Colonic mucosa (tissue), 4 donors: ENCODE measurements around the gene DAGLA. TPM values are rescaled to one million over a fixed set of nuclear protein-coding genes. Genes with fewer than 3 reads are reported as not detected.

Experiments
- DNase-seq: peaks from one replicate; pipeline ENCODE4 v3.0.0-alpha.2; 2020
- H3K27ac ChIP-seq: fragments of 200-600 bp; one replicate; pipeline ENCODE4 v1.8.0; 2021
- H3K27me3 ChIP-seq: fragments of 200-600 bp; one replicate; pipeline ENCODE4 v1.8.0; 2021
- H3K36me3 ChIP-seq: fragments of 200-600 bp; one replicate; pipeline ENCODE4 v1.8.0; 2021
- H3K4me1 ChIP-seq: fragments of 200-600 bp; one replicate; pipeline ENCODE4 v1.8.0; 2021; ENCODE audit warnings: mild to moderate bottlenecking
- H3K4me3 ChIP-seq: fragments of 200-600 bp; one replicate; pipeline ENCODE4 v1.8.0; 2021
- H3K9ac ChIP-seq, 2 donors: one replicate each; pipeline ENCODE4 v1.7.0; 2013; ENCODE audit warnings: control low read depth in 2 of 2, low read depth in 2 of 2, low read length in 2 of 2
- H3K9me3 ChIP-seq: fragments of 200-600 bp; one replicate; pipeline ENCODE4 v1.8.0; 2021
- CTCF ChIP-seq: fragments of 200-600 bp; IDR thresholded peaks from one replicate; pipeline ENCODE4 v1.8.0; 2022; ENCODE audit warnings: antibody characterized with exemption, mild to moderate bottlenecking
- intact Hi-C: fragments of 100-400 bp; cut with DNase I; formaldehyde crosslinking; loops from one replicate; pipeline ENCODE4 v1.14.1; 2022
- total RNA-seq, 2 donors: library from RNA; stranded (reverse); fragmentation: NEBNext Ultra II Directional in 1 of 2; extraction: Animal tissue kit (Norgen Biotek cat#: 25700) in 1 of 2; gene quantifications; one replicate each; pipeline ENCODE4 v1.2.1, GENCODE V29; 2021
- donor health status: healthy.
- donor health status: DM: no; HTN: no; CAD: no.
- donor health status: DM: no; HTN: no; CAD: no.

DAGLA gene
- total RNA-seq, 2 donors from 2014 or later: 7.5 to 12.2 TPM

- Histone ChIP-seq H3K9ac (no peak overlapping the region), H3K9me3 (no peaks in the 10 kb centered on the region), H3K4me1 (no peaks in the 10 kb centered on the region), H3K27ac (no peak overlapping the region), H3K27me3 (no peaks in the 10 kb centered on the region), H3K4me3 (no peak overlapping the region), H3K36me3 (no peaks in the 10 kb centered on the region)
- DNase-seq: no peak
- no peak for TF ChIP-seq CTCF
- intact Hi-C loops: loop anchor here (5.0 to 10.0 kb wide), 2 partner anchors 159 to 192 kb away; no protein-coding TSS in a partner anchor
Observed at GRCh38 chr11:61636676-61637075, 43.5 kb upstream of the DAGLA start.

- Histone ChIP-seq H3K4me1 (no peaks in the 10 kb centered on the region), H3K9me3 (no peaks in the 10 kb centered on the region), H3K36me3 (no peaks in the 10 kb centered on the region), H3K27me3 (no peaks in the 10 kb centered on the region), H3K9ac (no peak overlapping the region), H3K27ac (no peak overlapping the region), H3K4me3 (no peak overlapping the region)
- TF ChIP-seq CTCF: no peak
- intact Hi-C loops: loop anchor here (5.0 to 10.0 kb wide), 2 partner anchors 160 to 192 kb away; no protein-coding TSS in a partner anchor
- DNase-seq: no peak
Observed at GRCh38 chr11:61637277-61637676, 42.9 kb upstream of the DAGLA start.

- no peaks in the 10 kb centered on the region for H3K36me3 ChIP-seq
- H3K4me1 ChIP-seq: no peaks in the 10 kb centered on the region
- no peaks in the 10 kb centered on the region for H3K9me3 ChIP-seq
- no peak for TF ChIP-seq CTCF
- H3K4me3 ChIP-seq: no peak overlapping the region
- intact Hi-C loops: loop anchor here (5.0 to 10.0 kb wide), 2 partner anchors 163 to 195 kb away; no protein-coding TSS in a partner anchor
- no peak overlapping the region for H3K9ac ChIP-seq
- H3K27ac ChIP-seq: no peak overlapping the region
- DNase-seq: no peak
- H3K27me3 ChIP-seq: no peaks in the 10 kb centered on the region
Observed at GRCh38 chr11:61639816-61640443, 40.3 kb upstream of the DAGLA start.

- TF ChIP-seq CTCF: no peak
- Histone ChIP-seq H3K4me1 (no peaks in the 10 kb centered on the region), H3K27ac (peak overlapping the region; percentile 58), H3K9ac (no peak overlapping the region), H3K27me3 (no peaks in the 10 kb centered on the region), H3K9me3 (no peaks in the 10 kb centered on the region), H3K4me3 (no peak overlapping the region), H3K36me3 (no peaks in the 10 kb centered on the region)
- intact Hi-C loops: no loop called here
- peak; percentile 59 for DNase-seq
Observed at GRCh38 chr11:61642162-61642561, 38.0 kb upstream of the DAGLA start.

- Histone ChIP-seq H3K4me1 (no peaks in the 10 kb centered on the region), H3K9ac (no peak overlapping the region), H3K27me3 (no peaks in the 10 kb centered on the region), H3K27ac (no peak overlapping the region), H3K4me3 (no peak overlapping the region), H3K9me3 (no peaks in the 10 kb centered on the region), H3K36me3 (no peaks in the 10 kb centered on the region)
- DNase-seq: no peak
- no peak for TF ChIP-seq CTCF
- intact Hi-C loops: no loop called here
Observed at GRCh38 chr11:61645179-61645868, 34.9 kb upstream of the DAGLA start.
